Measurements from ENCODE around the gene ADAMTS16.

The ADAMTS16 gene

DNA sequence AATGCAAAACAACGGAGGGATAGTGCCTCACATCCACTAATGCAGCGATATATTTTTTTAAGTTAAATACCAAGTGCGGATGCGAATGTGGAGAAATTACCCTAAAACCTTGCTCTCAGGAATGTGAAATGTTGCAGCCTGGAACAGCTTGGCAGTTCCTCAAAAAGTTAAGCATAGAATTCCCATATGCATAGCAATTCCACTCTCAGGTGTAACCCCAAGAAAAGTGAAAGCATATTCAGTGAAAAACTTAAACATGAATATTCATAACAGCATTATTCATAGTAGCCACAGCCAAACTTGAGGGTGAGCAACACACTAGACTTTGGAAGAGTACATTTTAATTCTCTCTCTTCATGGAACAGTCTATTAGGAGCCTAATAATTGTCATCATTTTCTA, 199.1 kb downstream of the ADAMTS16 start:
- no peak for DNase-seq (ENCODE audit: low read depth in 4 of 4, low spot score in 1 of 4)

DNA sequence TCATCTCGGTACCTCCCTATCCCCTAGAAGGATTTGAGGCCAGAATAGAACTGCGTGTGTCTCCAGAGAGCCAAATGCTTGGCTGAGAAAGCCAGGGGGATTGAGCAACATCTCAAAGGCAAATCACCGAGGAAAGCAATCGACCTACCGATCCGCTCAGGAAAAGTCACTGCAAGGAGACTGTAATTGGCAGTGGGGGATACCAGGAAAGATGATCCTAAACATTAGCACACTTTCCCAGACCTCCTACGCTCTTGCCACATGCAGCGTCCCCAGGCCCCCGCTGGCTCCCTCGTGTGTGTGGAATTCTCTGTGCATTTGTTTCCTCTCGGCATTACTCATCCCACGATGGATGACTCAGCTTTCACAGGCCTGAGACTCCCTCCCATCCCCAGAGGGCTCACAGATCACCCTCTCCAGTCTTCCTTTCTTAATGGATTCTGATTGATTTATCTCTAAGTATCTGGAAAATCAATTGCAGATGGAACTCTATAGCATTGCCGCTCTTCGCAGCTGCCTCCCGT, 200.1 kb downstream of the ADAMTS16 start:
- no peak for DNase-seq (ENCODE audit: low read depth in 4 of 4, low spot score in 1 of 4)

DNA sequence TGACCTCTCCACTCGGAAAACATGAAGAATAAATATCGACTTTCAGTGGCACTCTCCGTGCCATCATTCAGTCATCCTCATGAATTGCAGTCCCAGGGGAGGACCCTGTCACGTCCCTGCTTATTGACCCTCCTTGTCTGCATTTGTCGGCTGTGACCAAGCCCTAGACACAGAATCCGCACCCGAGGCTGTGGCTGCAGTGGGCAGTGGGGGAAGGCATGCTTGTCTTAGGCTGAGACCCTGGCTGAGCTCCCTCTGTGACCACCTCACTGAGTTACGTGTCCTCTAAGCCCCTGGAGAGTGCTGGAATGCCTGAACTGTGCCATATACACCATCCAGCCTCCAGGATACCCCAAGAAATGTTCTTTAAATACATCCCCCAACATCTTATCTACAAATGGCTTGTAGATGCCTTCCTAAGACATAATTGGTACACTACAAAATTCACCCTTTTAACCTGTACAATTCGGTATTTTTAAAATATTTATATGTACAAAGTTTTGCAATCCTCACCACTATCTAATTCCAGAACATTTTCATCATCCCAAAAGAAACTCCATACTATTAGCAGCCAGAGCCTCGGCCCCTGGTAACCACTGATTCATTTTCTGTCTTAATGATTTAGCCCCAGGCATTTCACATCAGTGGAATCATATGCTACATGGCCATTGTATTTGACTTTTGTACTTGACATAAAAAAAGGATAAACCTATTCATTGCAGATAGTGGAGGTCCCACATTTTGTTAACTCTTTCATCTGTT, 201.6 kb downstream of the ADAMTS16 start:
- DNase-seq (ENCODE audit: low read depth in 4 of 4, low spot score in 1 of 4): no peak

DNA sequence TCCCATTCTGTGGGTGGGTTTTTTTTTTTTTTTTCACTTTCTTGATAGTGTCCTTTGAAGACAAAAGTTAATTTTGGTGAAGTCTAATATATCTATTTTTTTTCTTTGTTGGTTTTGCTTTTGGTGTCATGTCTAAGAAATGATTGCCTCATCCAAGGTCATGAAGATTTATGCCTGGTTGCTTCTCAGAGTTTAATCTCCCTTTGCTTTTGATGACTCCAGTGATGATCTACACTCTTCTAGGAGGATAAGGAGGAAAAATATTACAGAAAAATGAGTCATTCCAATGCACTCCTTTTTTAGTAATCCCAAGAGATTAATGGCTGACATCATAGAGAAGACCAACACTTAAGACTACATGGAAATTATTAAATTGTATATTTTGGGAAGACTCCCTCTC, 202.7 kb downstream of the ADAMTS16 start:
- DNase-seq (ENCODE audit: low read depth in 4 of 4, low spot score in 1 of 4): no peak

DNA sequence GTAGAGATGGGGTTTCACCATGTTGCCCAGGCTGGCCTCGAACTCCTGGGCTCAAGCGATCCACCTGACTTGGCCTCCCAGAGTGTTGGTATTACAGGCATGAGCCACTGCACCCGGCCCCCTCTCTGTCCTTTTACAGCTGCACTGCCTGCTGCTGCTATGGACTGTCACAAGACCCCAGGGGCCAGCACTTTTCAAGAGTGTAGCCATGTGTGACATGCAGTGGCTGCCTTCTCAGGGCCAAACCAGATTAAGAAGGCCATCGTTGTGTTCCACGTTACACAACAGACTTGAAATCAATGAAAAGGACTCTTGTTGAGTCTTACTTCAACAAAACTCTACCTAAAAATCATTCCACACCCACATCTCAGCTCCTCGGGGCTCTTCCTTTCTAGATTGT, 203.4 kb downstream of the ADAMTS16 start:
- no peak for DNase-seq (ENCODE audit: low read depth in 4 of 4, low spot score in 1 of 4)

DNA sequence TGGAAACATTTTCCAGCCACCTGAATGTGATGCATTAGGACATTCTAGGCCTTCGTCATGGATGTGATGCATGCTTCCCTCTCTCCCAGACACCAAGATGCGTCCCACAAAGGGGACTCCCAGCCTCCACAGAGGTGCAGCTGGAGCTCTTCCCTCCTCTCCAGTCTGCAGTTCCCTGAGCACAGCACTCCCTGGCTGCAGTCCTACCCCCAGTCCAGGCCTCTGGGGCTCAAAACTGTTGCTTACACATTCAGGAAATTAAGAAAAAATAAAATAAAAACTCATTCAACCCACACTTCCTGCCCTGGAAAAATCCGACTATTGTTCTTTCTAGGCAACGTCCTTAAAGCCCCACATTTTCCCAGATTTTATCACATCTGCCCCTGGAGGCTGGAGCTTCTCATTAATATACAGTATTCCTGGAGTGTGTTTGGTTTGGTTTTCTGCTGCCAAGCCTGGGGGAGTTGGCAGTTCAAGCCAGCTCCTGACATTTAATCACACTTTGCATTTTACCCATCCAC, 204.0 kb downstream of the ADAMTS16 start:
- no peak for DNase-seq (ENCODE audit: low read depth in 4 of 4, low spot score in 1 of 4)

DNA sequence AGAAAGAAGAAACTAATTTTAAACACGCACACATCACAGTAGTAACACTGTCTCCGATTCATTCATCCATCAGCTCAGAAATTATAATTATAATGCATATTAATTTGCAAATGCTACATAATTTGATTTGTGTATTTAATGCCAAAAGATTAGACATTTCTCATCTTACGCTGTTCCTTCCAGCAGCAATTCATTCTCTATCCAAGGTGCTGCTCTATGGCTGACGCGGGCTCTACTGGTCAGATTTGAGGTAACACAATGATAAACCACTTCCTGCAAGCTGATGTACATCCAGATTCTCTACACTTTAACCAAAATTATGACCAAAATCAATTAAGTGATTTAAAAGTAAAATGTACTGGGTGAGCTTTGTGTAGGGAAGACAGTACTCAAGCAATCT, 204.5 kb downstream of the ADAMTS16 start:
- DNase-seq (ENCODE audit: low read depth in 4 of 4, low spot score in 1 of 4): no peak

DNA sequence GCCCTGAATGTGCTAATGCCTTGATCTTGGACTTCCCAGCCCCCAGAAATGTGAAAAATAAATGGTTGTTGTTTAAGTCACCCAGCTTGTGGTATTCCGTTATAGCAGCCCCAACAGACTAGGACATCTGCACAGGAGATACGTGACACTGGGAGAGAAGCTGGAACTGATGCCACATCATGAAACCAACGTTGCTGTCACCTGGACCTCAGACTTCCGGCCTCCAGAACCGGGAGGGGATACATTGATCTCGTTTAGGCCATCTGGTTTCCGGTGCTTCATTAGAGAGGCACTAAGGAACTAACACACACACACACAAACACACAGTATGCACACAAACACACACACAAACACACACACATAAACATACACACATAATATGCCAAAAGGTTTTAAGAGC, 207.3 kb downstream of the ADAMTS16 start:
- DNase-seq (ENCODE audit: low read depth in 4 of 4, low spot score in 1 of 4): no peak

DNA sequence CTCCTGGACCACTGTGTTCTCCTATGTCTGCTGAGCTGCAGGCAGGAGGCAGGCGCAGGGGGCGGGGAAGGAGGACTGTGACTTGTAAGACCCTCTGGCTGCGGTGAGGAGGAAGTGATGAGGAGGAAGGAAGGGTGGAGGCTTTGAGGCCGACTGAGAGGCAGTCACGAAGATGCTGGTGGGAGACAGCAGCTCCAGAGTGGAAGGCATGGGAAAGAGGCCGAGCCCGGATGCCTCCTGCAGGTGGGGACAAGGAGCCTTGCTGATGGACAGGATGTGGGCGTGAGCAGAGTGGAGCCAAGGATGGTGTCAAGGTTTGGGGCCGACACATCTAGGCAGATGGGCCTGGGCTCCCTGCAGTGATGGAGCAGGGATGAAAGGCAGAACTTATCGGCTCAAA, 208.0 kb downstream of the ADAMTS16 start:
- no peak for DNase-seq (ENCODE audit: low read depth in 4 of 4, low spot score in 1 of 4)

DNA sequence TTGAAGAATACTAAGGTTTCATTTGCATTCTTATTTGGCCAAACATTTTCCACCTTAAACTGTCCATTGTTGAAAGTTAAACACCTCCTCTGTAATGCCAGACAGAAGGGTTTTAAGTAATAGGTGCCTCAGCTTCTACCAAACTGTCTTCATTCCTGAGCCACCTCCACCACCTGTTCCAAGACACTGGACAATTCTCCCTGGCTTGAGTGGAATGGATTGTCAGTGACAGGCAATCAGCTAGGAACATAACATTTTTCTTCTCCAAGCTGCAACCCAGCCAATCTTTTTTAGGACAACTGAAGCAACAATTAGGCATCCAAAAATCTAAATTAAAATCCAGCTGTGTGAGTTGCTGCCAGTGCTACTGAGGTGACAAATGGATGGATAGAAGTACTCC, 208.4 kb downstream of the ADAMTS16 start:
- DNase-seq (ENCODE audit: low read depth in 4 of 4, low spot score in 1 of 4): no peak

DNA sequence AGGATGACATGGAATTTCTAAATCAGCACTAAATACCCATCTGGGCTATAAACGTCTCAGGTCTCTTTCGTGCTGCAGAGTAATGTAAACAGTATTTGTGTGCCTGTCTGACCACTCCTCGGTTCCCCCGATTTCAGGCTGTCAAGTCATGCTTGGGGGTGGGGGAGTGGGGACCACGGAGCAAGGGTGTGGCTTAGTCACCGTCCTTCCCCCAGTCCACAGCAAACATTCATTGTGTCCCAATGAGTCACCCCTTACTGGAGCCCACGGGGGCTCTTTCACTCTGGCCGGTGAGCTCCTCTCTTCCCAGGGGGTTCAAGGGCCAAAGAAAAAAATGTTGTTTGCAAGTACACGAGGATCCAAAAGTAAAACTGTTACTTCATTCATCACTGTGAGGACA, 210.0 kb downstream of the ADAMTS16 start:
- no peak for DNase-seq (ENCODE audit: low read depth in 4 of 4, low spot score in 1 of 4)

DNA sequence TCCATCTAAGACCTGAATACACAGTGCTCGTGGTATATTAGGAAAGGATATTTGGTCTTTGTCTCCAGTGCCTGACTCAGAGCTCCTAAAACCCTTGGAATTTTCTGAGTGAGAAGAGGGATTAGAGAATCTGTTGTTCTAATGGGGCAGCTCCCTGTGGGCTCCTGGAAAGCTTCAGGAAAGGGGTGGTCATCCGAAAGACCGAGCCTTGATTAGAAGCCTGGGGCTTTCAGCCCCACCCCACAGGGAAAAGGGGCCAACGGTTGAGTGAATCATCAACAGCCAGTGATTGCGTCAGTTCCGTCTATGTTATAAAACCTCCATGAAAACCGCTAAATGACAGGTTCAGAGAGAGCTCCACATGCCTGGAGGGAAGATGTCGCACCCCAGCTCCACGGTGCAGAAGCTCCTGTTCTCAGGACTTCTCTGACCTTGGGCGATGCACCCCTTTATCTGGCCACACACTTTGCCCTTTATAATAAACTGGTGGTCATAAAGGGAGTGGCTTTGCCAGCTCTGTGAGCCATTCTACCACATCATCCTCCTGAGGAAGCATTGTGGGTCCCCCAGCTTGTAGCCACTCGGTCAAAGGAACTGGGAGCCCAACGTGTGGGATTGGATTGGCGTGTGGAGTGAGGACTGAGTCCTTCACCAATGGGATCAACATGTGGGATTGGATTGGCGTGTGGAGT, 211.3 kb downstream of the ADAMTS16 start:
- DNase-seq (ENCODE audit: low read depth in 4 of 4, low spot score in 1 of 4): no peak

DNA sequence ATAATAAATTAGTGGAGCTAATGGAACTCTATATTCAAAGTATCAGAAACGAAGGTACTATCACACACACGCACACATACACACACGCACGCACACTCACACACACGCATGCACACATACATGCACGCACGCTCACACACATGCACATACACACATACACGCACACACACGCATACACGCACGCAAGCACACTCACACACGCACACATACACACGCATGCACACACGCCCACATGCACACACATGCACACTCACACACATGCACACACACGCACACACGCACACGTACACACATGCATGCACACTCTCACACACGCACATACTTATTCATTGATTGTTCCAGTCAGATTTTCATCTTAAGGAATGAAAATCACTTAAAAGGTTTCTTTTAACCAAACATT, 212.5 kb downstream of the ADAMTS16 start:
- DNase-seq (ENCODE audit: low read depth in 4 of 4, low spot score in 1 of 4): no peak

DNA sequence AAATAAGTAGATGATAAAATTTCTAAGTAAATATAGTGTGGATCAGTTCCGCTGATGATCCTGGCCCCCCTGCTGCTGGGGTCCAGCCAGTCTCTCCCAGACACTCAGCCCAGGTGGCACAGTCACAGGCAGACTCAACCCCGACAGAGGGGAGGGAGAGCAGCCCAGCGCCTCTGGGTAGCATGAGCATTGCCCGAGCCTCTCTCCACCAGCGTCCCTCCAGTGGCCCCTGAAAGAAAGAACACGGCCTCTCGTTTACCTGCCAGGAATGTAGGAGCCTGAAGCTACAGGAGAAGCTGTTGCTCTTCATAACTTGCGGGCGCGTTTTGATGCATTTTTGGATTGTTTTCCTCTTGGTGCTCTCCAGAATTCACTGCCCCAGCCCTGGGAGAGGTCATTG, 213.6 kb downstream of the ADAMTS16 start:
- no peak for DNase-seq (ENCODE audit: low read depth in 4 of 4, low spot score in 1 of 4)

DNA sequence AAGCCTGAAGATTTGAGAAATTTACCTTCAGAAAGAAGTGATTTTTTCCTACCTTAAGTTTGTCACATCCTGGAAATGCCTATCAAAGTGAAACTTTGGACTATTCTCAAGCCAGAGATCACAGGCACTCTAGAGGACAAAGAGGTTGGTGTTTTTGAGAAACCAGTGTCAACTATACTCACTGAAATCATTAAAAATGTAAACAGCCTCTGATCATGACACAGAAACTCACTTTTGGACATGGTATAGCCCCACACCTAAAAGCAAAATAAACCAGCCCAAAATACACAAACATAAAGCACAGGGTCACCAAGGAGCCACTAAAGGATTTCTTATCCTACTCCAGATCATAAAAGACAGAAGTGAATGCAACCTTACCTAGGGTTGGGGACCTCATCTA, 216.6 kb downstream of the ADAMTS16 start:
- no peak for DNase-seq (ENCODE audit: low read depth in 4 of 4, low spot score in 1 of 4)

DNA sequence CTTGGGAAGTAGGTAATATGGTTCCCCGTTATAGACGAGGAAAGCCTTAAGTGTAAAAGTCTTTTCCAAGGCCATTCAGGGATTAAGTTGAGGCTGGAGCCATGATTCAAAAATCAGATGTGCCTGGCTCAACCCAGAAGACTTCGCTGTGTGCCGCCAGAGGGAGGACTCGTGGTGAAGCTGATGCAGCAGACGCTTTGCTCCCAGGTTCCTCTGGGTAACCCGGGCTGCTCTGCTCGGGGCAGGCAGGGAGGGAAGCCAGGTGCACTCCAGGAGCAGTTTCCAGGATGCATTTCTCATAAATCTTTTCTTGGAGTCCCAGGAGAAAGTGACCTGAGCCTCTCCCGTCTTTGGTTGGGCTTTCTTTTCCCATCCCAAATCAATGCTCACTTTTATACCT, 219.5 kb downstream of the ADAMTS16 start:
- DNase-seq (ENCODE audit: low read depth in 4 of 4, low spot score in 1 of 4): no peak

DNA sequence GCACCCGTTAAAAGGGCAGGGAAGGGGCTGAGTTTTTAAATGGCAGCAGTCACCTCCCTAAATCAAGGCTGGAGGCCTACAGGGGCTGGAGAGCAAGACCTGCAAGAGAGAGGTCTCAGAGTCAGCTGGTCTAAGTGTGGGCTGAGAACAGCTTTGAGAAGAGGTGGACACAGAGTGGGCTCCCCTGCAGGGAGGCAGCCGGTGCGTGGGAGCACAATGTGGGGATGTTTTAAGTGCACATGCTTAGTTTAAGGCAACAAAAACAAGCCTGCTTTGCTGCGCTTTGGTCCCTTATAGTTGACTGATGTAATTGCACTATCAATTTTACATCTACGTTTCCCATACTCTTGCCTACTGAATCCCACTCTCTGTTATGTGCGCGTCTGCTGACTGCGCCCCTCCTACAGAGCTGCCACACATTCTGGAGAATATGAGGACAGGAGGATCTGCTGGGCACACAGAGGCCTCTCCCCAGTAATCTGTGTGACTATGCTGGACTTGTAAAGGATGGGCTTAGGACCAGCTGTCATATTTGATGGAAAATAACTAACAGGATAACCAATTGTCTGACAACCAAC, 220.3 kb downstream of the ADAMTS16 start:
- no peak for DNase-seq (ENCODE audit: low read depth in 4 of 4, low spot score in 1 of 4)

DNA sequence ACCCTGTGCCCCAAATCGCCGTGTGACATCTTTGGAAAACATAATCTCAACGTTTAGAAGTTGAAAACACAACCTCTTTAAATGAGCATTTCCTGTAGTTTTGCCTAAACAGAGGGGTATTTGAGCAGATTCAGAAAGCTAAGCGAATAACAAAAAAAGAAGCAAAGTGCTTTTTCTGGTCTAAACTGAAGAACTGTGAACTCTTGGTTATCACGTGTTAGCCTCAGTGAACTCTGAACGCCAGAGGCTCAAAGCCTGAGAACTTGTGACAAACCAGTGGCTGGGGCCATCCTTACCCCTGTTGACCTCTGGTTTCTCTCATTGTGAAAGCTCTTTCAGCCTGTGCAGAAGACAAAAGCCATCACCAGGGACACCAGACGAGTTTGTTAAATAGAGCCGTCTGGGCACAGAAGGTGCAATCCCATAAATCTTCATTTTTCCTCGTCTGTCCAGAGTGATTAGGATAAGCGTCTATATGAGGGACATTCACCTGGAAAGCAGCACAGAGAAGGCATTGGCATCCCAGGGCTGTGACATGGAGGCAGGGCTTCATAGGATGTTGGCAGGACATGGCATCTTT, 220.9 kb downstream of the ADAMTS16 start:
- DNase-seq (ENCODE audit: low read depth in 4 of 4, low spot score in 1 of 4): no peak

DNA sequence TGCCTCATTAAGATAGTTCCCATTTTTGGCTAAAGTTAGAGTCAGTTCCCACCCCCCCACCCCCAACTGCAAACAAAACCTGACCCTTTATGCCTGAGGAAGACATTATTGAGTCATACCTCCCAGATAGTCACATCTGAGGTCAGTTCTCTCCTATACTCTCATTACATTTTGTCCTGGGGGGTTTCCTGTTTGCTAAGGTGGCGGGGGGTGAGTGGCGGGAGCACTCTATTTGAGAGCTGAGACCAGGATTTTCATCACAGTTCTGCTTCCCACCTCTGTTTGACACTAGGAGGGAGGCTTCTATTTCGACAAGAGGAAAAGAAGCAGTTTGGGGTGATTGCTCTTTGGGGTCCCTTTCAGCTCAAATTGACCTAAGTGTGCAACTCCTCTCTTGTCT, 222.9 kb downstream of the ADAMTS16 start:
- no peak for DNase-seq (ENCODE audit: low read depth in 4 of 4, low spot score in 1 of 4)

DNA sequence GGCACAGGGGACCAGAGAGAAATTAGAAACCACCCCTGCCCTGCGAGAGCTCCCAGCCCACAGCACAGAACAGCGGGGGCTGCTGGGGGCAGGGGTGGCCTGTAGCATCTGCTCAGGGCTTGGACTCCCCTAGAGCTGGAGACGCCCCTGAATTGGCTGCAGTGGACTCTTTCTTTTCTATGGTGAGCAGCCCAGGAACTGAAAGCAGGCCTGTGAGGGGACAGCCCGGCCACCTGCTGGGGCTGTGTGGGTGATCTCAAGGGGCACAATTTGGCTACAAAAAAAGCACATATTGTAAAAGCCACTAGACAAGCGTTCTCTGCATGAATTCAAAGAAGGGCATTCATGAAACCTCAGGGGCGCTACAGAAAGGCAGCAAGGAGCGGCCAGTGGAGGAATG, 224.8 kb downstream of the ADAMTS16 start:
- no peak for DNase-seq (ENCODE audit: low read depth in 4 of 4, low spot score in 1 of 4)

DNA sequence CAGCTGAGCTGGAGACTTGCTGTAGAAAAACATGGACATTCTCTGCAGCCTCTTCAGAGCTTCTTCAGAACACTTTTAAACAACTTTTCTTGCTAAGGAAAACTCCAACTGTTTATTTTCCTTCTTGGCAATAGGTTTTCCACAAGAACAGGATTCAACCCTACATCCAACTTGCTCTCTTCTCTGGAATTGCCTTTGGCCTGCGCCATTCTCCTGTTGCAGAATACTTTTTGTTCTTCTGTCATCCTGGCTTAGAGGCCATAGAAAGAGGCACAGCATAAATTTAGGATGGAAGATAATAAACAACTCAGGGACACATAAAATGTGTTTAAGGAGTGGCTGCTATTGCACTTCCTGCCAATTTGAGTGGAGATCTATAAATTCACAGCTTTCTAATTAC, 227.6 kb downstream of the ADAMTS16 start:
- no peak for DNase-seq (ENCODE audit: low read depth in 4 of 4, low spot score in 1 of 4)
